KG1 (cell line): ENCODE results near the gene SH3BP5.

Experiments
- DNase-seq: peaks from one replicate; lab custom pipeline; 2025; lab: John Stamatoyannopoulos, UW

The SH3BP5 gene

GRCh38 chr3:15243822-15244482, 88.4 kb downstream of the SH3BP5 start:
- DNase-seq, result no peak

GRCh38 chr3:15241341-15241740, 91.0 kb downstream of the SH3BP5 start:
- DNase-seq, result no peak

- DNase-seq, result no peak
Observed at GRCh38 chr3:15229262-15229661, 103.1 kb downstream of the SH3BP5 start.

- DNase-seq, result no peak
Observed at GRCh38 chr3:15228147-15228546, 104.2 kb downstream of the SH3BP5 start.

- no peak for DNase-seq
Observed at GRCh38 chr3:15223685-15224572, 108.5 kb downstream of the SH3BP5 start.

- DNase-seq, result no peak
Observed at GRCh38 chr3:15221574-15222217, 110.7 kb downstream of the SH3BP5 start.

- DNase-seq, result no peak
Observed at GRCh38 chr3:15220661-15221060, 111.7 kb downstream of the SH3BP5 start.

- DNase-seq, result no peak
Observed at GRCh38 chr3:15220056-15220455, 112.3 kb downstream of the SH3BP5 start.

GRCh38 chr3:15218689-15219088, 113.7 kb downstream of the SH3BP5 start:
- no peak for DNase-seq

- no peak for DNase-seq
Observed at GRCh38 chr3:15217841-15218267, 114.5 kb downstream of the SH3BP5 start.

- DNase-seq, result no peak
Observed at GRCh38 chr3:15217011-15217671, 115.2 kb downstream of the SH3BP5 start.

- DNase-seq, result no peak
Observed at GRCh38 chr3:15216501-15216900, 115.9 kb downstream of the SH3BP5 start.

- no peak for DNase-seq
Observed at GRCh38 chr3:15215996-15216395, 116.4 kb downstream of the SH3BP5 start.

- no peak for DNase-seq
Observed at GRCh38 chr3:15214758-15215157, 117.6 kb downstream of the SH3BP5 start.

- DNase-seq, result no peak
Observed at GRCh38 chr3:15211937-15212336, 120.4 kb downstream of the SH3BP5 start.

GRCh38 chr3:15207836-15208504, 124.4 kb downstream of the SH3BP5 start:
- DNase-seq, result no peak

- DNase-seq, result no peak
Observed at GRCh38 chr3:15206662-15207576, 125.5 kb downstream of the SH3BP5 start.

- DNase-seq, result no peak
Observed at GRCh38 chr3:15205934-15206661, 126.3 kb downstream of the SH3BP5 start, which contains the start of gene CAPN7. TSS of gene CAPN7 (plus strand) at chr3:15206246. CDS start at chr3:15206496, 250 bp downstream.

- no peak for DNase-seq
Observed at GRCh38 chr3:15205482-15205933, 126.9 kb downstream of the SH3BP5 start.
